Thoracic aorta (tissue), 2 donors: ENCODE results near the gene MCM9. TPM values are rescaled to one million over a fixed set of nuclear protein-coding genes. Genes with fewer than 3 reads are reported as not detected.

Experiments
- ATAC-seq: fragments of 150-250 bp; one replicate; pipeline ENCODE4 v1.8.0; 2017; ENCODE audit warnings: low read depth; ENCODE audit not compliant: insufficient number of reproducible peaks, low FRiP score
- DNase-seq: peaks from one replicate; pipeline ENCODE4 v3.0.0-alpha.2; 2020; ENCODE audit warnings: low spot score
- H3K27ac ChIP-seq, 2 donors: fragments of 200-600 bp; sonication (generic); 1 replicate in 1 of 2; 2 replicates in 1 of 2; pipeline ENCODE4 v1.5.1; 2016; ENCODE audit warnings: mild to moderate bottlenecking in 2 of 2, moderate library complexity in 2 of 2
- H3K27me3 ChIP-seq: fragments of 200-600 bp; sonication (generic); replicated peaks from 2 replicates; pipeline ENCODE4 v1.6.0; 2016; ENCODE audit warnings: mild to moderate bottlenecking; ENCODE audit not compliant: insufficient read depth
- H3K36me3 ChIP-seq: fragments of 200-600 bp; sonication (generic); one replicate; pipeline ENCODE4 v1.5.1; 2016
- H3K4me1 ChIP-seq, 2 donors: fragments of 200-600 bp; sonication (generic); 1 replicate in 1 of 2; 2 replicates in 1 of 2; pipeline versions ENCODE4 v1.5.1 to v1.6.0; 2016; ENCODE audit warnings: low read depth in 2 of 2, mild to moderate bottlenecking in 1 of 2; ENCODE audit not compliant: control insufficient read depth in 1 of 2
- H3K4me3 ChIP-seq: fragments of 200-600 bp; sonication (generic); 2 replicates; pipeline ENCODE4 v1.5.1; 2016; ENCODE audit warnings: mild to moderate bottlenecking
- H3K9me3 ChIP-seq: fragments of 200-600 bp; sonication (generic); 2 replicates; pipeline ENCODE4 v1.5.1; 2016
- CTCF ChIP-seq: fragments of 200-600 bp; sonication (generic); IDR thresholded peaks from one replicate; pipeline ENCODE4 v1.5.1; 2019; ENCODE audit warnings: antibody characterized with exemption
- total RNA-seq, 2 donors: library from RNA; depleted of rRNA; stranded (reverse); fragments of >200 nt; gene quantifications; one replicate each; pipeline versions ENCODE4 v1.1.0 to v1.2.3, GENCODE V29; 2016

The MCM9 gene
- total RNA-seq, 2 donors from 2014 or later: 14.1 to 22.2 TPM

GRCh38 chr6:118875672-118876071, 59.3 kb downstream of the MCM9 start:
- no peak overlapping the region for H3K27ac ChIP-seq
- peaks cover 0 to 5% of the 10 kb centered on the region in 2 donors for H3K4me1 ChIP-seq
- DNase-seq (no peak), ATAC-seq (no peak)
- H3K27me3 ChIP-seq: no peaks in the 10 kb centered on the region
- no peak overlapping the region for H3K4me3 ChIP-seq
- no peak for TF ChIP-seq CTCF
- H3K9me3 ChIP-seq: no peaks in the 10 kb centered on the region
- H3K36me3 ChIP-seq: no peaks in the 10 kb centered on the region

- Histone ChIP-seq H3K4me3 (no peak overlapping the region), H3K27ac (no peak overlapping the region), H3K27me3 (no peaks in the 10 kb centered on the region), H3K4me1 (peaks cover 6 to 9% of the 10 kb centered on the region in 2 donors), H3K36me3 (no peaks in the 10 kb centered on the region), H3K9me3 (no peaks in the 10 kb centered on the region)
- ATAC-seq (no peak), DNase-seq (no peak)
- no peak for TF ChIP-seq CTCF
Observed at GRCh38 chr6:118873239-118873638, 61.7 kb downstream of the MCM9 start.

GRCh38 chr6:118872726-118873125, 62.2 kb downstream of the MCM9 start:
- TF ChIP-seq CTCF: no peak
- Histone ChIP-seq H3K36me3 (no peaks in the 10 kb centered on the region), H3K4me1 (peaks cover 6 to 9% of the 10 kb centered on the region in 2 donors), H3K27ac (no peak overlapping the region), H3K27me3 (no peaks in the 10 kb centered on the region), H3K9me3 (no peaks in the 10 kb centered on the region), H3K4me3 (no peak overlapping the region)
- ATAC-seq: no peak
- DNase-seq: no peak

- no peaks in the 10 kb centered on the region for H3K27me3 ChIP-seq
Observed at GRCh38 chr6:118872318-118872717, 62.6 kb downstream of the MCM9 start.

GRCh38 chr6:118871331-118871730, 63.6 kb downstream of the MCM9 start:
- no peak overlapping the region for H3K27ac ChIP-seq
- H3K27me3 ChIP-seq: no peaks in the 10 kb centered on the region
- no peaks in the 10 kb centered on the region for H3K36me3 ChIP-seq
- ATAC-seq: no peak
- H3K9me3 ChIP-seq: no peaks in the 10 kb centered on the region
- no peak for TF ChIP-seq CTCF
- no peak for DNase-seq
- H3K4me1 ChIP-seq: peaks cover 4 to 6% of the 10 kb centered on the region in 2 donors
- H3K4me3 ChIP-seq: no peak overlapping the region

More at GRCh38 chr6:118872318-118872717, 62.6 kb downstream of the MCM9 start:
- ATAC-seq: no peak
- Histone ChIP-seq H3K4me3 (no peak overlapping the region), H3K4me1 (peaks cover 6 to 9% of the 10 kb centered on the region in 2 donors), H3K27ac (no peak overlapping the region), H3K36me3 (no peaks in the 10 kb centered on the region), H3K9me3 (no peaks in the 10 kb centered on the region)
- TF ChIP-seq CTCF: no peak
- no peak for DNase-seq
